A549 (cell line): Measurements from ENCODE around the gene PFN3. TPM values are rescaled to one million over a fixed set of nuclear protein-coding genes. Genes with fewer than 3 reads are reported as not detected.

ENCODE experiments used
- ATAC-seq, 2 experiments: fragments of 200-7000 bp in 1 of 2; fragments of >200 bp in 1 of 2; cut with Nextera tagmentation in 1 of 2; cut with Tn5 transposase in 1 of 2; 3 replicates each; pipeline versions ENCODE4 v1.8.0 to v1.9.1; 2018 to 2020; ENCODE audit warnings: mild to moderate bottlenecking in 1 of 2, moderate library complexity in 1 of 2
- CTCF ChIA-PET: fragments of 300-600 bp; sonication (Branson Sonifier 250); formaldehyde crosslinking; extraction: SDS; loops from one replicate; lab custom pipeline; 2021; ENCODE audit warnings: antibody characterized with exemption, inconsistent platforms; lab: Yijun Ruan, JAX
- POLR2A ChIA-PET: fragments of 350-600 bp; formaldehyde crosslinking; extraction: SDS; loops from one replicate; lab custom pipeline; 2021; ENCODE audit warnings: antibody characterized with exemption, inconsistent platforms; lab: Yijun Ruan, JAX
- DNase-seq, 2 experiments: peaks; one replicate each; pipeline versions ENCODE4 v3.0.0 to v3.0.0-alpha.2; 2011 to 2016; ENCODE audit warnings: low read depth in 1 of 2, low spot score in 1 of 2
- FAIRE-seq: peaks from 2 replicates; lab custom pipeline; 2011; peaks lifted over from hg19 to GRCh38; lab: Jason Lieb, UNC
- H3K27ac ChIP-seq, 2 experiments: fragments of >200 bp; sonication (Bioruptor Twin); formaldehyde crosslinking; 3 replicates each; pipeline ENCODE4 v1.5.1; 2016 to 2017
- H3K4me1 ChIP-seq: fragments of >200 bp; sonication (Bioruptor Twin); formaldehyde crosslinking; 3 replicates; pipeline ENCODE4 v1.6.1; 2016
- H3K4me2 ChIP-seq: fragments of >200 bp; sonication (Bioruptor Twin); formaldehyde crosslinking; 3 replicates; pipeline ENCODE4 v1.6.1; 2016
- H3K4me3 ChIP-seq: fragments of >200 bp; sonication (Bioruptor Twin); formaldehyde crosslinking; 3 replicates; pipeline ENCODE4 v1.5.1; 2016
- H3K9me3 ChIP-seq: fragments of >200 bp; sonication (Bioruptor Twin); formaldehyde crosslinking; 3 replicates; pipeline ENCODE4 v1.6.1; 2016
- CHD4 ChIP-seq: fragments of 200-600 bp; sonication (generic); IDR thresholded peaks from 2 replicates; pipeline ENCODE4 v1.6.1; 2016; ENCODE audit warnings: antibody characterized with exemption, mild to moderate bottlenecking, borderline replicate concordance
- GATA3 ChIP-seq: IDR thresholded peaks from 2 replicates; pipeline ENCODE4 v1.6.1; 2012; ENCODE audit warnings: borderline replicate concordance
- HEYL ChIP-seq: fragments of 250-450 bp; sonication (Bioruptor Pico); IDR thresholded peaks from 2 replicates; pipeline ENCODE4 v1.8.0; 2021; ENCODE audit warnings: mild to moderate bottlenecking, moderate library complexity
- HOXA7 ChIP-seq: fragments of 250-450 bp; sonication (Bioruptor Pico); IDR thresholded peaks from 2 replicates; pipeline ENCODE4 v1.5.0; 2020; ENCODE audit warnings: mild to moderate bottlenecking, moderate library complexity
- HOXB13 ChIP-seq: fragments of 250-450 bp; sonication (Bioruptor Pico); IDR thresholded peaks from 2 replicates; pipeline ENCODE4 v1.5.0; 2020; ENCODE audit warnings: low read depth, mild to moderate bottlenecking, moderate library complexity
- JUN ChIP-seq, 2 experiments: fragments of >200 bp; sonication (Bioruptor Twin); formaldehyde crosslinking; IDR thresholded peaks; 2 replicates in 1 of 2; 3 replicates in 1 of 2; pipeline ENCODE4 v1.6.1; 2016 to 2017
- KDM5A ChIP-seq: fragments of 200-600 bp; sonication (generic); IDR thresholded peaks from 2 replicates; pipeline ENCODE4 v1.6.1; 2016; ENCODE audit warnings: antibody characterized with exemption, mild to moderate bottlenecking
- NFE2L2 ChIP-seq: fragments of 150-350 bp; conservative IDR thresholded peaks from 2 replicates; pipeline ENCODE4 v1.6.1; 2014; ENCODE audit warnings: low read length
- NR3C1 ChIP-seq: fragments of >200 bp; sonication (Bioruptor Twin); formaldehyde crosslinking; IDR thresholded peaks from 3 replicates; pipeline ENCODE4 v1.6.1; 2017
- PHF8 ChIP-seq: fragments of 200-600 bp; sonication (generic); IDR thresholded peaks from 2 replicates; pipeline ENCODE4 v1.6.1; 2016; ENCODE audit warnings: low read depth, mild to moderate bottlenecking, antibody characterized with exemption, moderate library complexity, borderline replicate concordance
- POLR2A ChIP-seq: IDR thresholded peaks from 2 replicates; pipeline ENCODE4 v1.6.1; 2012; ENCODE audit warnings: mild to moderate bottlenecking, low read length
- RAD21 ChIP-seq, 2 experiments: fragments of >200 bp in 1 of 2; sonication (Bioruptor Twin) in 1 of 2; formaldehyde crosslinking in 1 of 2; IDR thresholded peaks in 1 of 2; conservative IDR thresholded peaks in 1 of 2; 2 replicates in 1 of 2; 3 replicates in 1 of 2; pipeline ENCODE4 v1.6.1; 2012 to 2018; ENCODE audit warnings: inconsistent platforms in 1 of 2
- RCOR1 ChIP-seq: fragments of 150-350 bp; IDR thresholded peaks from 2 replicates; pipeline ENCODE4 v1.6.1; 2014; ENCODE audit warnings: antibody characterized with exemption, low read length, low read depth
- TFCP2L1 ChIP-seq: fragments of 250-450 bp; sonication (Bioruptor Pico); IDR thresholded peaks from 2 replicates; pipeline ENCODE4 v1.5.0; 2021; ENCODE audit warnings: mild to moderate bottlenecking
- ZC3H11A ChIP-seq: fragments of 450-650 bp; IDR thresholded peaks from 2 replicates; pipeline ENCODE4 v1.6.1; 2014; ENCODE audit warnings: antibody characterized with exemption, mild to moderate bottlenecking
- WGBS: methylation state at CpG from one replicate; pipeline ENCODE4 v1.1.6; 2017; ENCODE audit errors: missing lambda C conversion rate; 5-methylcytosine and 5-hydroxymethylcytosine counted together
- polyA plus RNA-seq, 4 experiments: library from polyadenylated mRNA; depleted of rRNA in 3 of 4; stranded (reverse); fragments of >200 nt; fragmentation: RNase III in 1 of 4; extraction: RNeasy Plus Mini Kit Qiagen cat#74134 plus additional on column Dnase treatment in 1 of 4; gene quantifications; 2 replicates in 3 of 4; 3 replicates in 1 of 4; pipeline ENCODE4 v1.2.3, GENCODE V29; 2011 to 2017
- TF ChIP-seq, protein P1 (sequence below): fragments of 200-600 bp; sonication (generic); IDR thresholded peaks from 2 replicates; pipeline ENCODE4 v1.6.1; 2016; ENCODE audit warnings: antibody characterized with exemption, mild to moderate bottlenecking, moderate library complexity
- TF ChIP-seq, protein P2 (sequence below): IDR thresholded peaks from 2 replicates; pipeline ENCODE4 v1.6.1; 2012; ENCODE audit warnings: low read depth, borderline replicate concordance
- TF ChIP-seq, protein P3 (sequence below): fragments of 250-450 bp; sonication (Bioruptor Pico); IDR thresholded peaks from 2 replicates; pipeline ENCODE4 v1.5.0; 2021; ENCODE audit warnings: mild to moderate bottlenecking, moderate library complexity, borderline replicate concordance

The PFN3 gene
- polyA plus RNA-seq, 2 of the 4 experiments (the other 2 are of a cell fraction) = not detected

DNA sequence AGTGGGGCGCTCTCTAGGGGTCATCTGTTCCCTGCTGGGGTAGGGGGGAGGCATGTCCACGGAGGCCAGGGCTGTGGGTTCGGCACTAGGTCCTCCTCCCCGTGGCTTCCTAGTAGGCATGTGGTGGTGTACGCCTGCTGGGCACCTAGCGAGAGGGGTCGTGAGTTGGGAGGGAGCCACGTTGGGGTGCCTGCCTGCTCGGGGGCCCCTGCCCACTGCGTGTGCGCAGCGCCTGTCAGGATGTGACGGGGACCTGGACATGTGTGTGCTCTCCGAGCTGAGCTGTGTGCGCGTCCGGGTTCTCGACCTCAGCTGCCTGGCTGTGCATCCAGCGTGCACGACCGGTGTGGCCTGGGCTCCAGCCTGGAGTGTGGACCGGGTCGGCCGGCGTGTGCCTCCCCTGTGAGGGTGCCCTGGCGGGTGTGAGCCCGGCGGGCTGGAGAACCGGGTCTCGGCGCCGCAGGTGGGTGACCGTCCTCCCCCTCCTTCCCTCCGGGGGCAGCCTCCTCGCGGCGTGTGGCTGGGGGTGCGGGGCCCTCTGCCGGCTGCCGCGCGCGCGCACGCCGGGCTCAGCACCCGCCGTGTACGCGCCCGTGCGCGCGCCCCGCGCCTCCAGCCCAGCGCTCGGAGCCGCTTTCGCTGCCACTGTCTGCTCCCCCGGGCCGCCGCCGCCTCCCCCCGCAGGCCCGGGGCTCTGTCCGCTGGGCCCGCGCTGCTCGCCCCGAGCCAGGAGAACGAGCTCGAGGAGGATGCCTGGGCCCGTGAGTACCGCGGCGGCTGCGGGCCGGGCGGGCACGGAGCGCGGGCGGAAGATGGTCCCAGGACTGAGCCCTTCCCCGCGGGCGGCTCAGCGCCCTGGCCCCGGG is 46.0 kb upstream of the PFN3 start, which contains the start of gene PRR7 (continued):
- TF ChIP-seq, protein P1, sequence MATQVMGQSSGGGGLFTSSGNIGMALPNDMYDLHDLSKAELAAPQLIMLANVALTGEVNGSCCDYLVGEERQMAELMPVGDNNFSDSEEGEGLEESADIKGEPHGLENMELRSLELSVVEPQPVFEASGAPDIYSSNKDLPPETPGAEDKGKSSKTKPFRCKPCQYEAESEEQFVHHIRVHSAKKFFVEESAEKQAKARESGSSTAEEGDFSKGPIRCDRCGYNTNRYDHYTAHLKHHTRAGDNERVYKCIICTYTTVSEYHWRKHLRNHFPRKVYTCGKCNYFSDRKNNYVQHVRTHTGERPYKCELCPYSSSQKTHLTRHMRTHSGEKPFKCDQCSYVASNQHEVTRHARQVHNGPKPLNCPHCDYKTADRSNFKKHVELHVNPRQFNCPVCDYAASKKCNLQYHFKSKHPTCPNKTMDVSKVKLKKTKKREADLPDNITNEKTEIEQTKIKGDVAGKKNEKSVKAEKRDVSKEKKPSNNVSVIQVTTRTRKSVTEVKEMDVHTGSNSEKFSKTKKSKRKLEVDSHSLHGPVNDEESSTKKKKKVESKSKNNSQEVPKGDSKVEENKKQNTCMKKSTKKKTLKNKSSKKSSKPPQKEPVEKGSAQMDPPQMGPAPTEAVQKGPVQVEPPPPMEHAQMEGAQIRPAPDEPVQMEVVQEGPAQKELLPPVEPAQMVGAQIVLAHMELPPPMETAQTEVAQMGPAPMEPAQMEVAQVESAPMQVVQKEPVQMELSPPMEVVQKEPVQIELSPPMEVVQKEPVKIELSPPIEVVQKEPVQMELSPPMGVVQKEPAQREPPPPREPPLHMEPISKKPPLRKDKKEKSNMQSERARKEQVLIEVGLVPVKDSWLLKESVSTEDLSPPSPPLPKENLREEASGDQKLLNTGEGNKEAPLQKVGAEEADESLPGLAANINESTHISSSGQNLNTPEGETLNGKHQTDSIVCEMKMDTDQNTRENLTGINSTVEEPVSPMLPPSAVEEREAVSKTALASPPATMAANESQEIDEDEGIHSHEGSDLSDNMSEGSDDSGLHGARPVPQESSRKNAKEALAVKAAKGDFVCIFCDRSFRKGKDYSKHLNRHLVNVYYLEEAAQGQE = no peak
- 0 out of 2 replicates have a peak, but pooled peaks have one; percentile 32 for TF ChIP-seq PHF8
- TF ChIP-seq, protein P2, sequence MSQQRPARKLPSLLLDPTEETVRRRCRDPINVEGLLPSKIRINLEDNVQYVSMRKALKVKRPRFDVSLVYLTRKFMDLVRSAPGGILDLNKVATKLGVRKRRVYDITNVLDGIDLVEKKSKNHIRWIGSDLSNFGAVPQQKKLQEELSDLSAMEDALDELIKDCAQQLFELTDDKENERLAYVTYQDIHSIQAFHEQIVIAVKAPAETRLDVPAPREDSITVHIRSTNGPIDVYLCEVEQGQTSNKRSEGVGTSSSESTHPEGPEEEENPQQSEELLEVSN = no peak
- TF ChIP-seq GATA3 = no peak; the same call in 1 of the 2 replicates
- TF ChIP-seq RAD21 (conservative IDR thresholded peaks at IDR 0.05 in 1 of 2, IDR thresholded peaks at IDR 0.05 in 1 of 2) = no peak
- TF ChIP-seq HEYL = no peak
- TF ChIP-seq HOXA7 (CRISPR knock-in tag) = no peak
- no peak for TF ChIP-seq KDM5A
- TF ChIP-seq TFCP2L1 = 0 out of 2 replicates have a peak, but pooled peaks have one; percentile 74
- TF ChIP-seq RCOR1 = no peak
- TF ChIP-seq, protein P3, sequence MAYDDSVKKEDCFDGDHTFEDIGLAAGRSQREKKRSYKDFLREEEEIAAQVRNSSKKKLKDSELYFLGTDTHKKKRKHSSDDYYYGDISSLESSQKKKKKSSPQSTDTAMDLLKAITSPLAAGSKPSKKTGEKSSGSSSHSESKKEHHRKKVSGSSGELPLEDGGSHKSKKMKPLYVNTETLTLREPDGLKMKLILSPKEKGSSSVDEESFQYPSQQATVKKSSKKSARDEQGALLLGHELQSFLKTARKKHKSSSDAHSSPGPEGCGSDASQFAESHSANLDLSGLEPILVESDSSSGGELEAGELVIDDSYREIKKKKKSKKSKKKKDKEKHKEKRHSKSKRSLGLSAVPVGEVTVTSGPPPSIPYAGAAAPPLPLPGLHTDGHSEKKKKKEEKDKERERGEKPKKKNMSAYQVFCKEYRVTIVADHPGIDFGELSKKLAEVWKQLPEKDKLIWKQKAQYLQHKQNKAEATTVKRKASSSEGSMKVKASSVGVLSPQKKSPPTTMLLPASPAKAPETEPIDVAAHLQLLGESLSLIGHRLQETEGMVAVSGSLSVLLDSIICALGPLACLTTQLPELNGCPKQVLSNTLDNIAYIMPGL (CRISPR knock-in tag) = no peak
- peak; percentile 18; the same call in 1 of the 2 replicates for TF ChIP-seq POLR2A
- TF ChIP-seq NR3C1 = no peak
- TF ChIP-seq JUN (IDR thresholded peaks at IDR 0.05) = peak in 1 of 2 experiments; percentile 52; a peak in 4 of 5 replicates
- no peak for TF ChIP-seq NFE2L2
- no peak for TF ChIP-seq HOXB13 (CRISPR knock-in tag)

DNA sequence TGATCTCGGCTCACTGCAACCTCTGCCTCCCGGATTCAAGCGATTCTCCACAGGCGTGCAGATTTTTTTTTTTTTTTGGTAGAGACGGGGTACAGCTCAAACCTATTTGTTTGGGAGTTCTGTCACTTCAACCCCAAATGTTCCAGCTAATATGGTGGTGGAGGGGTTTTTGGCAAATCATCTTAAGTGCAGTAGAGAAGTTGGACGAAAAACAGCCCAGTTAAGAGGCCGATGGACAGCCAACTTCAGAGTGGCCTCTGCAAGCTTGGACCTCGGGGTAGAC is 45.4 kb upstream of the PFN3 start:
- no peak for ATAC-seq
- peak overlapping the region; percentile 95 to 98 for H3K27ac ChIP-seq
- WGBS = 76% methylated on average over 8 of the region's 8 CpGs
- no peak for DNase-seq
- peak overlapping the region; percentile 96 for H3K4me2 ChIP-seq
- POLR2A ChIA-PET = interaction anchor here (0.7 to 3.5 kb wide), 4 partner anchors 7 to 313 kb away, joined by 3 to 41 read pairs (median 8); partner anchors contain the start of gene GRK6
- FAIRE-seq = no peak
- TF ChIP-seq ZC3H11A (no peak), CHD4 (no peak), HOXA7 (CRISPR knock-in tag) (no peak), JUN (IDR thresholded peaks at IDR 0.05) (no peak)
- CTCF ChIA-PET = interaction anchor here (1.4 to 25.5 kb wide), 6 partner anchors 7 to 135 kb away, joined by 3 to 871 read pairs (median 248); partner anchors contain the start of genes F12, GRK6, PDLIM7 and PFN3
- peak overlapping the region; percentile 86 for H3K4me3 ChIP-seq
- peaks cover 21% of the 10 kb centered on the region for H3K4me1 ChIP-seq
- H3K9me3 ChIP-seq = no peaks in the 10 kb centered on the region
